ENCODE data around the gene ADGRF3. TPM values are rescaled to one million over a fixed set of nuclear protein-coding genes. Genes with fewer than 3 reads are reported as not detected.
"Not testable (repeated sequence)": the region's sequence is repeated elsewhere in the genome, so short reads cannot be mapped to it uniquely, and the experiment has no call there.

ADGRF3 gene
- total RNA-seq, 1 experiment from 2014 or later: 0.09 TPM

DNA sequence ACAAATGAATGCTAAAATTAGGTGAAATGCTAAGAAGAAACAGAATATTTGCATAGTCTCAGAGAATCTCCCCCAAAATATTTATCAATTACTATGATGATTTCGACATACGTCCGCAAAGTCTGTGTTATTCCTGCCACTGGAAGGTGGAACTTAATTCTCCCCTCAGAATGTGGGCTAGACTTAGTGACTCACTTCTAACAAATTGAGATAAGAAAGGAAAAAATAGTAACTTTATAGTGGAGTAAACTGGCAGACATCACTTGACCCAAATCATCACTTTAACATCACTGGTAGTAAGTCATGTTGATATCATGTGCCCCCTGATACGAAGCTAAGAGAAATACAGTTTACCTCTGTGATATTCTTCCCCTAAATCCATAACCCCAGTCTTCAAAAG, 78.4 kb downstream of the ADGRF3 start:
- H4K91ac ChIP-seq (ENCODE audit: insufficient read length, low read depth, low read length): no peak overlapping the region
- no peak overlapping the region for H3K27ac ChIP-seq (ENCODE audit: insufficient read length, low read depth, low read length)
- peaks cover 0 to 11% (median 5%) of the 10 kb centered on the region in 3 experiments; a peak in 2 of 7 replicates for H3K36me3 Mint-ChIP-seq (ENCODE audit: insufficient read depth in 1 of 3, low read depth in 3 of 3)
- no peak overlapping the region for H3K4ac ChIP-seq (ENCODE audit: low read depth, low read length)
- no peaks in the 10 kb centered on the region for H3K4me1 Mint-ChIP-seq
- no peak overlapping the region for H2BK12ac ChIP-seq (ENCODE audit: insufficient read length, low read depth, low read length)
- no peak overlapping the region for H3T11ph ChIP-seq (ENCODE audit: low read length)
- no peaks in the 10 kb centered on the region for H3K23me2 ChIP-seq (ENCODE audit: insufficient read length, low read depth, low read length, poor library complexity, severe bottlenecking)
- no peaks in the 10 kb centered on the region for H3K79me2 ChIP-seq (ENCODE audit: insufficient read depth, low read length)
- H3K27me3 Mint-ChIP-seq (ENCODE audit: low read depth): no peaks in the 10 kb centered on the region
- H2BK20ac ChIP-seq (ENCODE audit: low read depth, low read length, poor library complexity, severe bottlenecking): no peak overlapping the region
- no peaks in the 10 kb centered on the region for H3K4me1 ChIP-seq (ENCODE audit: insufficient read depth, low read length)
- no peak overlapping the region for H3K4me3 Mint-ChIP-seq
- no CpG with 5 or more reads among the region's 4 CpGs for WGBS (ENCODE audit: extremely low coverage, insufficient read length, low lambda C conversion rate)
- no peaks in the 10 kb centered on the region for H3K27me3 ChIP-seq (ENCODE audit: insufficient read depth, low read length)
- H3K14ac ChIP-seq (ENCODE audit: insufficient read depth, low read length): no peak overlapping the region
- H3K9ac ChIP-seq (ENCODE audit: extremely low read depth, insufficient read length, low read length): no peak overlapping the region
- H3K4me2 ChIP-seq (ENCODE audit: insufficient read depth, insufficient read length, low read length): no peak overlapping the region
- H3K23ac ChIP-seq (ENCODE audit: insufficient read length, low read depth, low read length): no peak overlapping the region
- no peak overlapping the region for H2AFZ ChIP-seq (ENCODE audit: low read length)
- H3K9me3 Mint-ChIP-seq: no peaks in the 10 kb centered on the region
- H2BK5ac ChIP-seq (ENCODE audit: insufficient read length, low read length): no peak overlapping the region
- no peaks in the 10 kb centered on the region for H4K20me1 ChIP-seq (ENCODE audit: control insufficient read depth, insufficient read depth, insufficient read length)
- no peak overlapping the region for H3K18ac ChIP-seq (ENCODE audit: insufficient read length, low read depth, low read length)
- no peak overlapping the region for H3K56ac ChIP-seq (ENCODE audit: insufficient read length, low read depth, low read length)
- H2AK5ac ChIP-seq (ENCODE audit: insufficient read length, low read length): no peak overlapping the region
- no peak for DNase-seq
- H4K5ac ChIP-seq (ENCODE audit: insufficient read length, low read depth, low read length): no peak overlapping the region
- no peak overlapping the region for H2BK15ac ChIP-seq (ENCODE audit: low read depth, low read length)
- no peaks in the 10 kb centered on the region for H3K9me3 ChIP-seq (ENCODE audit: control insufficient read depth, low read depth, low read length)
- H4K8ac ChIP-seq (replicated peaks; ENCODE audit: insufficient read length, low read depth, low read length): no peak overlapping the region
- H2BK120ac ChIP-seq (ENCODE audit: low read depth, low read length, poor library complexity, severe bottlenecking): no peak overlapping the region
- TF ChIP-seq, protein P1, sequence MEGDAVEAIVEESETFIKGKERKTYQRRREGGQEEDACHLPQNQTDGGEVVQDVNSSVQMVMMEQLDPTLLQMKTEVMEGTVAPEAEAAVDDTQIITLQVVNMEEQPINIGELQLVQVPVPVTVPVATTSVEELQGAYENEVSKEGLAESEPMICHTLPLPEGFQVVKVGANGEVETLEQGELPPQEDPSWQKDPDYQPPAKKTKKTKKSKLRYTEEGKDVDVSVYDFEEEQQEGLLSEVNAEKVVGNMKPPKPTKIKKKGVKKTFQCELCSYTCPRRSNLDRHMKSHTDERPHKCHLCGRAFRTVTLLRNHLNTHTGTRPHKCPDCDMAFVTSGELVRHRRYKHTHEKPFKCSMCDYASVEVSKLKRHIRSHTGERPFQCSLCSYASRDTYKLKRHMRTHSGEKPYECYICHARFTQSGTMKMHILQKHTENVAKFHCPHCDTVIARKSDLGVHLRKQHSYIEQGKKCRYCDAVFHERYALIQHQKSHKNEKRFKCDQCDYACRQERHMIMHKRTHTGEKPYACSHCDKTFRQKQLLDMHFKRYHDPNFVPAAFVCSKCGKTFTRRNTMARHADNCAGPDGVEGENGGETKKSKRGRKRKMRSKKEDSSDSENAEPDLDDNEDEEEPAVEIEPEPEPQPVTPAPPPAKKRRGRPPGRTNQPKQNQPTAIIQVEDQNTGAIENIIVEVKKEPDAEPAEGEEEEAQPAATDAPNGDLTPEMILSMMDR (conservative IDR thresholded peaks at IDR 0.05): no peak
- no peak overlapping the region for H3K27ac Mint-ChIP-seq
- H3K79me1 ChIP-seq (ENCODE audit: insufficient read depth, low read depth, low read length, poor library complexity, severe bottlenecking): no peaks in the 10 kb centered on the region

DNA sequence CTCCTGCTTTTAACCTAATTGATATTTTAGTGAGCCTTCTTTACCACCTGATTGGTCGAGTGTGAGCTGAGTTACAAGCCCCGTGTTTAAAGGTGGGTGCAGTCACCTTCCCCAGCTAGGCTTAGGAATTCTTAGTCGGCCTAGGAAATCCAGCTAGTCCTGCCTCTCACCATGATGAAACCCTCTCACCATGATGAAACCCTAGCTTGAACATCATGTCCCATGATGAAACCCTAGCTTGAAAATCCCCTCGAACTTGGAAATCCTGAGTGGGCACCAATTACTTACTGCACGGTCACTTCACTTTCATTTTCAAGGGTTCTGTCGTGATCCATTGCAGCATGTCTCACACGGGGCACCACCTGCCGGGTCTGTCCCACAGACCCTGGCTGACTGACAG, 87.8 kb downstream of the ADGRF3 start:
- WGBS (ENCODE audit: extremely low coverage, insufficient read length, low lambda C conversion rate): no CpG with 5 or more reads among the region's 8 CpGs
- H2BK20ac ChIP-seq (ENCODE audit: low read depth, low read length, poor library complexity, severe bottlenecking); H3K18ac ChIP-seq (ENCODE audit: insufficient read length, low read depth, low read length); H2BK120ac ChIP-seq (ENCODE audit: low read depth, low read length, poor library complexity, severe bottlenecking); H3K14ac ChIP-seq (ENCODE audit: insufficient read depth, low read length); H3K4me3 Mint-ChIP-seq; H4K20me1 ChIP-seq (ENCODE audit: control insufficient read depth, insufficient read depth, insufficient read length); H3K9ac ChIP-seq (ENCODE audit: extremely low read depth, insufficient read length, low read length); H3K23ac ChIP-seq (ENCODE audit: insufficient read length, low read depth, low read length); H3T11ph ChIP-seq (ENCODE audit: low read length); H3K4me1 Mint-ChIP-seq; DNase-seq; H3K9me3 Mint-ChIP-seq; H2BK5ac ChIP-seq (ENCODE audit: insufficient read length, low read length); H3K56ac ChIP-seq (ENCODE audit: insufficient read length, low read depth, low read length); H2BK15ac ChIP-seq (ENCODE audit: low read depth, low read length); H3K27ac ChIP-seq (ENCODE audit: insufficient read length, low read depth, low read length); H3K27me3 Mint-ChIP-seq (ENCODE audit: low read depth); H3K27me3 ChIP-seq (ENCODE audit: insufficient read depth, low read length); H3K27ac Mint-ChIP-seq; H3K4ac ChIP-seq (ENCODE audit: low read depth, low read length); H3K4me1 ChIP-seq (ENCODE audit: insufficient read depth, low read length); H2AK5ac ChIP-seq (ENCODE audit: insufficient read length, low read length); H2BK12ac ChIP-seq (ENCODE audit: insufficient read length, low read depth, low read length); H3K23me2 ChIP-seq (ENCODE audit: insufficient read length, low read depth, low read length, poor library complexity, severe bottlenecking); H3K79me2 ChIP-seq (ENCODE audit: insufficient read depth, low read length); H4K8ac ChIP-seq (replicated peaks; ENCODE audit: insufficient read length, low read depth, low read length); H3K9me3 ChIP-seq (ENCODE audit: control insufficient read depth, low read depth, low read length); H3K79me1 ChIP-seq (ENCODE audit: insufficient read depth, low read depth, low read length, poor library complexity, severe bottlenecking); H3K4me2 ChIP-seq (ENCODE audit: insufficient read depth, insufficient read length, low read length); H4K5ac ChIP-seq (ENCODE audit: insufficient read length, low read depth, low read length); H4K91ac ChIP-seq (ENCODE audit: insufficient read length, low read depth, low read length); H2AFZ ChIP-seq (ENCODE audit: low read length): not testable (repeated sequence)
- H3K36me3 Mint-ChIP-seq (ENCODE audit: insufficient read depth in 1 of 3, low read depth in 3 of 3): peaks cover 7 to 38% (median 10%) of the 10 kb centered on the region in 3 experiments; a peak in 6 of 7 replicates

Measured in H9 (cell line).